HEK293 (cell line): ENCODE measurements around the gene TMEM119.

Experiments
- FEZF1 ChIP-seq: fragments of 450-650 bp; formaldehyde crosslinking; IDR thresholded peaks from 2 replicates; pipeline ENCODE4 v1.5.1; 2016; ENCODE audit warnings: missing biosample characterization, missing genetic modification characterization
- MEIS1 ChIP-seq: sonication (generic); formaldehyde crosslinking; IDR thresholded peaks from 2 replicates; pipeline ENCODE4 v1.8.1; 2022; ENCODE audit warnings: missing genetic modification reagents, mild to moderate bottlenecking, borderline replicate concordance
- YY2 ChIP-seq: fragments of 450-650 bp; formaldehyde crosslinking; IDR thresholded peaks from 2 replicates; pipeline ENCODE4 v1.5.1; 2016; ENCODE audit warnings: missing biosample characterization, missing genetic modification characterization
- ZBTB1 ChIP-seq: fragments of 450-650 bp; formaldehyde crosslinking; IDR thresholded peaks from 2 replicates; pipeline ENCODE4 v1.5.1; 2016; ENCODE audit warnings: missing biosample characterization, missing genetic modification characterization
- ZBTB20 ChIP-seq: fragments of 450-650 bp; formaldehyde crosslinking; IDR thresholded peaks from 2 replicates; pipeline ENCODE4 v1.5.1; 2016; ENCODE audit warnings: missing biosample characterization, missing genetic modification characterization
- ZEB2 ChIP-seq: fragments of 450-650 bp; formaldehyde crosslinking; IDR thresholded peaks from 2 replicates; pipeline ENCODE4 v1.5.1; 2016; ENCODE audit warnings: missing biosample characterization, missing genetic modification characterization
- ZNF10 ChIP-seq: fragments of 450-650 bp; formaldehyde crosslinking; IDR thresholded peaks from 2 replicates; pipeline ENCODE4 v1.5.1; 2017; ENCODE audit warnings: missing biosample characterization, missing genetic modification characterization
- ZNF132 ChIP-seq: fragments of 450-650 bp; formaldehyde crosslinking; IDR thresholded peaks from 2 replicates; pipeline ENCODE4 v1.5.1; 2017; ENCODE audit warnings: missing biosample characterization, missing genetic modification characterization, borderline replicate concordance
- ZNF2 ChIP-seq: fragments of 450-650 bp; formaldehyde crosslinking; IDR thresholded peaks from 2 replicates; pipeline ENCODE4 v1.5.1; 2016; ENCODE audit warnings: missing biosample characterization, missing genetic modification characterization
- ZNF202 ChIP-seq: fragments of 450-650 bp; formaldehyde crosslinking; IDR thresholded peaks from 2 replicates; pipeline ENCODE4 v1.5.1; 2016; ENCODE audit warnings: missing biosample characterization, missing genetic modification characterization, borderline replicate concordance
- ZNF23 ChIP-seq: fragments of 450-650 bp; formaldehyde crosslinking; IDR thresholded peaks from 2 replicates; pipeline ENCODE4 v1.5.1; 2016; ENCODE audit warnings: missing biosample characterization, missing genetic modification characterization, borderline replicate concordance
- ZNF248 ChIP-seq: fragments of 450-650 bp; formaldehyde crosslinking; IDR thresholded peaks from 2 replicates; pipeline ENCODE4 v1.5.1; 2017; ENCODE audit warnings: missing biosample characterization, missing genetic modification characterization
- ZNF423 ChIP-seq: fragments of 450-650 bp; formaldehyde crosslinking; IDR thresholded peaks from 2 replicates; pipeline ENCODE4 v1.5.1; 2016; ENCODE audit warnings: missing biosample characterization, missing genetic modification characterization
- ZNF433 ChIP-seq: fragments of 450-650 bp; formaldehyde crosslinking; IDR thresholded peaks from 2 replicates; pipeline ENCODE4 v1.5.1; 2016; ENCODE audit warnings: missing biosample characterization, missing genetic modification characterization, low read depth
- ZNF571 ChIP-seq: fragments of 450-650 bp; formaldehyde crosslinking; IDR thresholded peaks from 2 replicates; pipeline ENCODE4 v1.5.0; 2017; ENCODE audit warnings: missing biosample characterization, missing genetic modification characterization
- ZNF585B ChIP-seq: fragments of 450-650 bp; formaldehyde crosslinking; IDR thresholded peaks from 2 replicates; pipeline ENCODE4 v1.5.1; 2016; ENCODE audit warnings: missing biosample characterization, missing genetic modification characterization
- ZNF621 ChIP-seq: fragments of 450-650 bp; formaldehyde crosslinking; IDR thresholded peaks from 2 replicates; pipeline ENCODE4 v1.5.1; 2017; ENCODE audit warnings: missing biosample characterization, missing genetic modification characterization
- ZNF701 ChIP-seq: fragments of 450-650 bp; formaldehyde crosslinking; IDR thresholded peaks from 2 replicates; pipeline ENCODE4 v1.5.1; 2016; ENCODE audit warnings: missing biosample characterization, missing genetic modification characterization
- ZNF707 ChIP-seq: fragments of 450-650 bp; formaldehyde crosslinking; IDR thresholded peaks from 2 replicates; pipeline ENCODE4 v1.5.1; 2016; ENCODE audit warnings: missing biosample characterization, missing genetic modification characterization
- TF ChIP-seq, protein P1 (sequence below): fragments of 450-650 bp; formaldehyde crosslinking; IDR thresholded peaks from 2 replicates; pipeline ENCODE4 v1.5.1; 2017; ENCODE audit warnings: missing biosample characterization, missing genetic modification characterization
- TF ChIP-seq, protein P2 (sequence below): fragments of 450-650 bp; formaldehyde crosslinking; IDR thresholded peaks from 2 replicates; pipeline ENCODE4 v1.5.1; 2017; ENCODE audit warnings: missing biosample characterization, missing genetic modification characterization
- TF ChIP-seq, protein P3 (sequence below): fragments of 450-650 bp; formaldehyde crosslinking; IDR thresholded peaks from 2 replicates; pipeline ENCODE4 v1.5.1; 2017; ENCODE audit warnings: missing biosample characterization, missing genetic modification characterization
- TF ChIP-seq, protein P4 (sequence below): IDR thresholded peaks from 2 replicates; pipeline ENCODE4 v1.6.1; 2011; ENCODE audit warnings: mild to moderate bottlenecking, low read depth, low read length, borderline replicate concordance
- TF ChIP-seq, protein P5 (sequence below): fragments of 450-650 bp; formaldehyde crosslinking; IDR thresholded peaks from 2 replicates; pipeline ENCODE4 v1.5.1; 2016; ENCODE audit warnings: missing biosample characterization, missing genetic modification characterization
- TF ChIP-seq, protein P6 (sequence below): fragments of 450-650 bp; formaldehyde crosslinking; IDR thresholded peaks from 2 replicates; pipeline ENCODE4 v1.5.1; 2016; ENCODE audit warnings: missing biosample characterization, missing genetic modification characterization
- TF ChIP-seq, protein P7 (sequence below): fragments of 450-650 bp; formaldehyde crosslinking; IDR thresholded peaks from 2 replicates; pipeline ENCODE4 v1.5.0; 2017; ENCODE audit warnings: missing biosample characterization, missing genetic modification characterization, borderline replicate concordance
- TF ChIP-seq, protein P8 (sequence below): fragments of 450-650 bp; formaldehyde crosslinking; optimal IDR thresholded peaks from 2 replicates; pipeline ENCODE3; 2016; ENCODE audit warnings: missing biosample characterization, mild to moderate bottlenecking, missing genetic modification characterization

Gene TMEM119

DNA sequence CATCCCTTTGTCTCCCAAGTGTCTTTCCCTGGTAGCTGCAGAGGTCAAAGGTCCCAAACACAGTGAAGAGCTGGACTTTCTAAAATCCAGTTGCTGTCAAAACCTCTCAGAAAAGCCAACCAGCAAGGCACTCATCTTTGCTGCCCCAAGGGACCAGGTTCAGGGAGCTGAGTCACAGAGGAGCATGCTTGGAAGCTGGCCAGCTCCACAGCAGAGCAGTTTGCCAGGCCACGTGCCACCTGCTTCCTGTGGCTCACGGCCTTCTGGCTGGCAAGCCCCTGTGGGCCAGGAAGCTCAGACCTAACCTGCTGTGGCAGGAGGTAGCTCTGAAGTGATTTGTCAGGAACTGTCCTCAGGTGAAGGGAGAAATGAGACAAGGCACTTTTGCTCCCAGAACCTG, 31.9 kb downstream of the TMEM119 start (continued):
- TF ChIP-seq, protein P1, sequence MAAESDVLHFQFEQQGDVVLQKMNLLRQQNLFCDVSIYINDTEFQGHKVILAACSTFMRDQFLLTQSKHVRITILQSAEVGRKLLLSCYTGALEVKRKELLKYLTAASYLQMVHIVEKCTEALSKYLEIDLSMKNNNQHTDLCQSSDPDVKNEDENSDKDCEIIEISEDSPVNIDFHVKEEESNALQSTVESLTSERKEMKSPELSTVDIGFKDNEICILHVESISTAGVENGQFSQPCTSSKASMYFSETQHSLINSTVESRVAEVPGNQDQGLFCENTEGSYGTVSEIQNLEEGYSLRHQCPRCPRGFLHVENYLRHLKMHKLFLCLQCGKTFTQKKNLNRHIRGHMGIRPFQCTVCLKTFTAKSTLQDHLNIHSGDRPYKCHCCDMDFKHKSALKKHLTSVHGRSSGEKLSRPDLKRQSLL (tag by site-specific recombination), result no peak
- TF ChIP-seq ZNF707 (tag by site-specific recombination) (no peak), ZNF132 (tag by site-specific recombination) (no peak), ZBTB20 (tag by site-specific recombination) (no peak), ZNF423 (tag by site-specific recombination) (no peak), ZNF701 (tag by site-specific recombination) (no peak), ZEB2 (tag by site-specific recombination) (no peak), ZNF621 (tag by site-specific recombination) (no peak), ZBTB1 (tag by site-specific recombination) (no peak), ZNF202 (tag by site-specific recombination) (no peak), ZNF10 (tag by site-specific recombination) (no peak), MEIS1 (no peak), ZNF571 (tag by site-specific recombination) (no peak), ZNF2 (tag by site-specific recombination) (no peak), ZNF248 (tag by site-specific recombination) (no peak), ZNF585B (tag by site-specific recombination) (no peak), FEZF1 (tag by site-specific recombination) (peak; percentile 95), ZNF433 (tag by site-specific recombination) (no peak), ZNF23 (tag by site-specific recombination) (no peak), YY2 (tag by site-specific recombination) (no peak)
- TF ChIP-seq, protein P2, sequence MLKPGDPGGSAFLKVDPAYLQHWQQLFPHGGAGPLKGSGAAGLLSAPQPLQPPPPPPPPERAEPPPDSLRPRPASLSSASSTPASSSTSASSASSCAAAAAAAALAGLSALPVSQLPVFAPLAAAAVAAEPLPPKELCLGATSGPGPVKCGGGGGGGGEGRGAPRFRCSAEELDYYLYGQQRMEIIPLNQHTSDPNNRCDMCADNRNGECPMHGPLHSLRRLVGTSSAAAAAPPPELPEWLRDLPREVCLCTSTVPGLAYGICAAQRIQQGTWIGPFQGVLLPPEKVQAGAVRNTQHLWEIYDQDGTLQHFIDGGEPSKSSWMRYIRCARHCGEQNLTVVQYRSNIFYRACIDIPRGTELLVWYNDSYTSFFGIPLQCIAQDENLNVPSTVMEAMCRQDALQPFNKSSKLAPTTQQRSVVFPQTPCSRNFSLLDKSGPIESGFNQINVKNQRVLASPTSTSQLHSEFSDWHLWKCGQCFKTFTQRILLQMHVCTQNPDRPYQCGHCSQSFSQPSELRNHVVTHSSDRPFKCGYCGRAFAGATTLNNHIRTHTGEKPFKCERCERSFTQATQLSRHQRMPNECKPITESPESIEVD (tag by site-specific recombination), result no peak
- TF ChIP-seq, protein P3, sequence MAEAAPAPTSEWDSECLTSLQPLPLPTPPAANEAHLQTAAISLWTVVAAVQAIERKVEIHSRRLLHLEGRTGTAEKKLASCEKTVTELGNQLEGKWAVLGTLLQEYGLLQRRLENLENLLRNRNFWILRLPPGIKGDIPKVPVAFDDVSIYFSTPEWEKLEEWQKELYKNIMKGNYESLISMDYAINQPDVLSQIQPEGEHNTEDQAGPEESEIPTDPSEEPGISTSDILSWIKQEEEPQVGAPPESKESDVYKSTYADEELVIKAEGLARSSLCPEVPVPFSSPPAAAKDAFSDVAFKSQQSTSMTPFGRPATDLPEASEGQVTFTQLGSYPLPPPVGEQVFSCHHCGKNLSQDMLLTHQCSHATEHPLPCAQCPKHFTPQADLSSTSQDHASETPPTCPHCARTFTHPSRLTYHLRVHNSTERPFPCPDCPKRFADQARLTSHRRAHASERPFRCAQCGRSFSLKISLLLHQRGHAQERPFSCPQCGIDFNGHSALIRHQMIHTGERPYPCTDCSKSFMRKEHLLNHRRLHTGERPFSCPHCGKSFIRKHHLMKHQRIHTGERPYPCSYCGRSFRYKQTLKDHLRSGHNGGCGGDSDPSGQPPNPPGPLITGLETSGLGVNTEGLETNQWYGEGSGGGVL (tag by site-specific recombination), result no peak
- TF ChIP-seq, protein P4, sequence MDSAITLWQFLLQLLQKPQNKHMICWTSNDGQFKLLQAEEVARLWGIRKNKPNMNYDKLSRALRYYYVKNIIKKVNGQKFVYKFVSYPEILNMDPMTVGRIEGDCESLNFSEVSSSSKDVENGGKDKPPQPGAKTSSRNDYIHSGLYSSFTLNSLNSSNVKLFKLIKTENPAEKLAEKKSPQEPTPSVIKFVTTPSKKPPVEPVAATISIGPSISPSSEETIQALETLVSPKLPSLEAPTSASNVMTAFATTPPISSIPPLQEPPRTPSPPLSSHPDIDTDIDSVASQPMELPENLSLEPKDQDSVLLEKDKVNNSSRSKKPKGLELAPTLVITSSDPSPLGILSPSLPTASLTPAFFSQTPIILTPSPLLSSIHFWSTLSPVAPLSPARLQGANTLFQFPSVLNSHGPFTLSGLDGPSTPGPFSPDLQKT, result no peak
- TF ChIP-seq, protein P5, sequence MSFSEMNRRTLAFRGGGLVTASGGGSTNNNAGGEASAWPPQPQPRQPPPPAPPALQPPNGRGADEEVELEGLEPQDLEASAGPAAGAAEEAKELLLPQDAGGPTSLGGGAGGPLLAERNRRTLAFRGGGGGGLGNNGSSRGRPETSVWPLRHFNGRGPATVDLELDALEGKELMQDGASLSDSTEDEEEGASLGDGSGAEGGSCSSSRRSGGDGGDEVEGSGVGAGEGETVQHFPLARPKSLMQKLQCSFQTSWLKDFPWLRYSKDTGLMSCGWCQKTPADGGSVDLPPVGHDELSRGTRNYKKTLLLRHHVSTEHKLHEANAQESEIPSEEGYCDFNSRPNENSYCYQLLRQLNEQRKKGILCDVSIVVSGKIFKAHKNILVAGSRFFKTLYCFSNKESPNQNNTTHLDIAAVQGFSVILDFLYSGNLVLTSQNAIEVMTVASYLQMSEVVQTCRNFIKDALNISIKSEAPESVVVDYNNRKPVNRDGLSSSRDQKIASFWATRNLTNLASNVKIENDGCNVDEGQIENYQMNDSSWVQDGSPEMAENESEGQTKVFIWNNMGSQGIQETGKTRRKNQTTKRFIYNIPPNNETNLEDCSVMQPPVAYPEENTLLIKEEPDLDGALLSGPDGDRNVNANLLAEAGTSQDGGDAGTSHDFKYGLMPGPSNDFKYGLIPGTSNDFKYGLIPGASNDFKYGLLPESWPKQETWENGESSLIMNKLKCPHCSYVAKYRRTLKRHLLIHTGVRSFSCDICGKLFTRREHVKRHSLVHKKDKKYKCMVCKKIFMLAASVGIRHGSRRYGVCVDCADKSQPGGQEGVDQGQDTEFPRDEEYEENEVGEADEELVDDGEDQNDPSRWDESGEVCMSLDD (tag by site-specific recombination), result no peak
- TF ChIP-seq, protein P6, sequence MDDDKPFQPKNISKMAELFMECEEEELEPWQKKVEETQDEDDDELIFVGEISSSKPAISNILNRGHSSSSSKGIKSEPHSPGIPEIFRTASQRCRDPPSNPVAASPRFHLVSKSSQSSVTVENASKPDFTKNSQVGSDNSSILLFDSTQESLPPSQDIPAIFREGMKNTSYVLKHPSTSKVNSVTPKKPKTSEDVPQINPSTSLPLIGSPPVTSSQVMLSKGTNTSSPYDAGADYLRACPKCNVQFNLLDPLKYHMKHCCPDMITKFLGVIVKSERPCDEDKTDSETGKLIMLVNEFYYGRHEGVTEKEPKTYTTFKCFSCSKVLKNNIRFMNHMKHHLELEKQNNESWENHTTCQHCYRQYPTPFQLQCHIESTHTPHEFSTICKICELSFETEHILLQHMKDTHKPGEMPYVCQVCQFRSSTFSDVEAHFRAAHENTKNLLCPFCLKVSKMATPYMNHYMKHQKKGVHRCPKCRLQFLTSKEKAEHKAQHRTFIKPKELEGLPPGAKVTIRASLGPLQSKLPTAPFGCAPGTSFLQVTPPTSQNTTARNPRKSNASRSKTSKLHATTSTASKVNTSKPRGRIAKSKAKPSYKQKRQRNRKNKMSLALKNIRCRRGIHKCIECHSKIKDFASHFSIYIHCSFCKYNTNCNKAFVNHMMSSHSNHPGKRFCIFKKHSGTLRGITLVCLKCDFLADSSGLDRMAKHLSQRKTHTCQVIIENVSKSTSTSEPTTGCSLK, result no peak
- TF ChIP-seq, protein P7, sequence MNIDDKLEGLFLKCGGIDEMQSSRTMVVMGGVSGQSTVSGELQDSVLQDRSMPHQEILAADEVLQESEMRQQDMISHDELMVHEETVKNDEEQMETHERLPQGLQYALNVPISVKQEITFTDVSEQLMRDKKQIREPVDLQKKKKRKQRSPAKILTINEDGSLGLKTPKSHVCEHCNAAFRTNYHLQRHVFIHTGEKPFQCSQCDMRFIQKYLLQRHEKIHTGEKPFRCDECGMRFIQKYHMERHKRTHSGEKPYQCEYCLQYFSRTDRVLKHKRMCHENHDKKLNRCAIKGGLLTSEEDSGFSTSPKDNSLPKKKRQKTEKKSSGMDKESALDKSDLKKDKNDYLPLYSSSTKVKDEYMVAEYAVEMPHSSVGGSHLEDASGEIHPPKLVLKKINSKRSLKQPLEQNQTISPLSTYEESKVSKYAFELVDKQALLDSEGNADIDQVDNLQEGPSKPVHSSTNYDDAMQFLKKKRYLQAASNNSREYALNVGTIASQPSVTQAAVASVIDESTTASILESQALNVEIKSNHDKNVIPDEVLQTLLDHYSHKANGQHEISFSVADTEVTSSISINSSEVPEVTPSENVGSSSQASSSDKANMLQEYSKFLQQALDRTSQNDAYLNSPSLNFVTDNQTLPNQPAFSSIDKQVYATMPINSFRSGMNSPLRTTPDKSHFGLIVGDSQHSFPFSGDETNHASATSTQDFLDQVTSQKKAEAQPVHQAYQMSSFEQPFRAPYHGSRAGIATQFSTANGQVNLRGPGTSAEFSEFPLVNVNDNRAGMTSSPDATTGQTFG, result no peak
- TF ChIP-seq, protein P8, sequence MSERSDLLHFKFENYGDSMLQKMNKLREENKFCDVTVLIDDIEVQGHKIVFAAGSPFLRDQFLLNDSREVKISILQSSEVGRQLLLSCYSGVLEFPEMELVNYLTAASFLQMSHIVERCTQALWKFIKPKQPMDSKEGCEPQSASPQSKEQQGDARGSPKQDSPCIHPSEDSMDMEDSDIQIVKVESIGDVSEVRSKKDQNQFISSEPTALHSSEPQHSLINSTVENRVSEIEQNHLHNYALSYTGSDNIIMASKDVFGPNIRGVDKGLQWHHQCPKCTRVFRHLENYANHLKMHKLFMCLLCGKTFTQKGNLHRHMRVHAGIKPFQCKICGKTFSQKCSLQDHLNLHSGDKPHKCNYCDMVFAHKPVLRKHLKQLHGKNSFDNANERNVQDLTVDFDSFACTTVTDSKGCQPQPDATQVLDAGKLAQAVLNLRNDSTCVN (tag by site-specific recombination), result no peak
